HEK293T (cell line): ENCODE data around the gene ARHGAP29.

ENCODE experiments used
- CTCF ChIA-PET: fragments of 350-600 bp; formaldehyde crosslinking; extraction: SDS; loops from one replicate; lab custom pipeline; 2021; ENCODE audit warnings: antibody characterized with exemption, inconsistent platforms; lab: Yijun Ruan, JAX
- POLR2A ChIA-PET: fragments of 350-600 bp; formaldehyde crosslinking; extraction: SDS; loops from one replicate; lab custom pipeline; 2020; ENCODE audit warnings: antibody characterized with exemption, inconsistent platforms; lab: Yijun Ruan, JAX
- DNase-seq: peaks from one replicate; pipeline ENCODE4 v3.0.0; 2012; ENCODE audit warnings: mixed read lengths; ENCODE audit errors: extremely low spot score
- ARNT ChIP-seq: fragments of 450-650 bp; IDR thresholded peaks from 2 replicates; pipeline ENCODE4 v1.6.1; 2017; ENCODE audit warnings: mild to moderate bottlenecking
- BHLHE40 ChIP-seq: fragments of 450-650 bp; IDR thresholded peaks from 2 replicates; pipeline ENCODE4 v1.6.1; 2016; ENCODE audit warnings: mild to moderate bottlenecking, moderate library complexity, borderline replicate concordance
- CTBP1 ChIP-seq: fragments of 450-650 bp; IDR thresholded peaks from 2 replicates; pipeline ENCODE4 v1.6.1; 2016; ENCODE audit warnings: borderline replicate concordance
- ELF4 ChIP-seq: fragments of 450-650 bp; IDR thresholded peaks from 2 replicates; pipeline ENCODE4 v1.6.1; 2017; ENCODE audit warnings: antibody characterized with exemption
- FOXA1 ChIP-seq: fragments of 450-650 bp; IDR thresholded peaks from 2 replicates; pipeline ENCODE4 v1.6.1; 2016; ENCODE audit warnings: mild to moderate bottlenecking
- FOXK2 ChIP-seq: fragments of 450-650 bp; IDR thresholded peaks from 2 replicates; pipeline ENCODE4 v1.6.1; 2016; ENCODE audit warnings: mild to moderate bottlenecking
- FOXM1 ChIP-seq: fragments of 450-650 bp; IDR thresholded peaks from 2 replicates; pipeline ENCODE4 v1.6.1; 2017; ENCODE audit warnings: mild to moderate bottlenecking, borderline replicate concordance
- HDGF ChIP-seq: fragments of 450-650 bp; IDR thresholded peaks from 2 replicates; pipeline ENCODE4 v1.6.1; 2017; ENCODE audit warnings: antibody characterized with exemption, borderline replicate concordance
- L3MBTL2 ChIP-seq: fragments of 450-650 bp; conservative IDR thresholded peaks from 2 replicates; pipeline ENCODE4 v1.6.1; 2016; ENCODE audit warnings: mild to moderate bottlenecking
- LEF1 ChIP-seq: fragments of 450-650 bp; IDR thresholded peaks from 2 replicates; pipeline ENCODE4 v1.6.1; 2017; ENCODE audit warnings: mild to moderate bottlenecking, borderline replicate concordance
- NFRKB ChIP-seq: fragments of 450-650 bp; IDR thresholded peaks from 2 replicates; pipeline ENCODE4 v1.6.1; 2016; ENCODE audit warnings: mild to moderate bottlenecking, moderate library complexity
- SP1 ChIP-seq: fragments of 450-650 bp; IDR thresholded peaks from 2 replicates; pipeline ENCODE4 v1.6.1; 2017
- SUZ12 ChIP-seq: fragments of 450-650 bp; IDR thresholded peaks from 2 replicates; pipeline ENCODE4 v1.6.1; 2016; ENCODE audit warnings: mild to moderate bottlenecking
- TARDBP ChIP-seq: fragments of 450-650 bp; IDR thresholded peaks from 2 replicates; pipeline ENCODE4 v1.6.1; 2016
- ZNF384 ChIP-seq: fragments of 450-650 bp; IDR thresholded peaks from 2 replicates; pipeline ENCODE4 v1.6.1; 2016
- TF ChIP-seq, protein P1 (sequence below): fragments of 450-650 bp; IDR thresholded peaks from 2 replicates; pipeline ENCODE4 v1.6.1; 2016

Gene ARHGAP29

DNA sequence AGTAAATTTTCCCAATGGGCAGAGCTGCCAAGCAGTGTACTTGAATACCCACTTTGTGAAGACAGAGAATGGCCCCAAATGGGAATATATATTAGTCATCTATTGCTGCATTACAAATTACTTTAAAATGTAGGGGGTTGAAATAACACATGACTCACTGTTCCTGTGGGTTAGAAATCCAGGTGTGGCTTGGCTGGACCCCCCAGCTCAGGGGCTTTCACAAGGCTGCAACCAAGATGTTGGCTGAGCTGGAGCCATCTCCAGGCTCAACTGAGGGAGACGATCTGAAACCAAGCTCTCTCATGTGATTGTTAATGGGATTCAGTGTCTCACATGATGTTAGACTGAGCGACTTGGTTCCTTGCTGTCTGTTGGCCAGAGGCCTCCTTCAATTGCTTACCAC lies 33.4 kb upstream of the ARHGAP29 start:
- CTCF ChIA-PET = interaction anchor here (0.5 kb wide), 1 partner anchor 47 kb away, joined by 3 read pairs; no protein-coding TSS in a partner anchor
- TF ChIP-seq CTBP1 (no peak), NFRKB (no peak), LEF1 (no peak), ZNF384 (no peak), HDGF (no peak), SUZ12 (no peak), ELF4 (no peak)
- TF ChIP-seq, protein P1, sequence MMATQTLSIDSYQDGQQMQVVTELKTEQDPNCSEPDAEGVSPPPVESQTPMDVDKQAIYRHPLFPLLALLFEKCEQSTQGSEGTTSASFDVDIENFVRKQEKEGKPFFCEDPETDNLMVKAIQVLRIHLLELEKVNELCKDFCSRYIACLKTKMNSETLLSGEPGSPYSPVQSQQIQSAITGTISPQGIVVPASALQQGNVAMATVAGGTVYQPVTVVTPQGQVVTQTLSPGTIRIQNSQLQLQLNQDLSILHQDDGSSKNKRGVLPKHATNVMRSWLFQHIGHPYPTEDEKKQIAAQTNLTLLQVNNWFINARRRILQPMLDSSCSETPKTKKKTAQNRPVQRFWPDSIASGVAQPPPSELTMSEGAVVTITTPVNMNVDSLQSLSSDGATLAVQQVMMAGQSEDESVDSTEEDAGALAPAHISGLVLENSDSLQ = no peak
- POLR2A ChIA-PET = no interaction called here
- no peak for DNase-seq

DNA sequence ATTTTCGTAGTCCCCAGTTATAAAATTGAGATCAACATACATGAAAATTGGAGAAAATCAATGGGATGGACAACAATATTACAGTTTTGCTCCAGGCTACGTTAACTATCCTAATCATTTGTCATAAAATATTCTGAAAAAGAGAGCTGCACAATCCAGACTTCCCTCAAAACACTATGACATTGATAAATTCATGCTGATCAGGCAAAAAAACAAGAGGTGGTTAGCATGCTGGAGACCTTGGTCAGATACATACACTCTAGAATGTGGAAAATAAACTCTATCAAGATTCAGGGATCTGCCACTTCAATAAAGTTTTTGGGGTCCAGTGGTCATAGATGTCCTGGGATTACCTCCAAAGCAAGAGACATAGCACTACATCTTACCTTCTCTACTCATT lies 32.5 kb upstream of the ARHGAP29 start:
- no peak for DNase-seq
- TF ChIP-seq NFRKB = no peak
- TF ChIP-seq SUZ12 = no peak
- no peak for TF ChIP-seq ELF4
- TF ChIP-seq BHLHE40 = no peak
- no peak for TF ChIP-seq ZNF384
- TF ChIP-seq HDGF = no peak
- TF ChIP-seq FOXK2 = no peak
- no peak for TF ChIP-seq CTBP1
- no peak for TF ChIP-seq L3MBTL2
- TF ChIP-seq FOXA1 = no peak
- TF ChIP-seq SP1 = no peak
- no peak for TF ChIP-seq FOXM1
- TF ChIP-seq TARDBP = no peak
- TF ChIP-seq, protein P1 = no peak
- TF ChIP-seq LEF1 = no peak
- TF ChIP-seq ARNT = no peak
- ChIA-PET CTCF (interaction anchor here (0.7 kb wide), 1 partner anchor 72 kb away, joined by 4 read pairs; no protein-coding TSS in a partner anchor), POLR2A (no interaction called here)

- TF ChIP-seq TARDBP (no peak), BHLHE40 (no peak)
- DNase-seq = no peak
- ChIA-PET POLR2A (no interaction called here), CTCF (no interaction called here)
These were observed 28.5 kb upstream of the ARHGAP29 start for GRCh38 chr1:94265906-94266305.

GRCh38 chr1:94265011-94265422 lies 27.6 kb upstream of the ARHGAP29 start:
- ChIA-PET CTCF (no interaction called here), POLR2A (no interaction called here)
- no peak for TF ChIP-seq TARDBP
- no peak for DNase-seq

DNA sequence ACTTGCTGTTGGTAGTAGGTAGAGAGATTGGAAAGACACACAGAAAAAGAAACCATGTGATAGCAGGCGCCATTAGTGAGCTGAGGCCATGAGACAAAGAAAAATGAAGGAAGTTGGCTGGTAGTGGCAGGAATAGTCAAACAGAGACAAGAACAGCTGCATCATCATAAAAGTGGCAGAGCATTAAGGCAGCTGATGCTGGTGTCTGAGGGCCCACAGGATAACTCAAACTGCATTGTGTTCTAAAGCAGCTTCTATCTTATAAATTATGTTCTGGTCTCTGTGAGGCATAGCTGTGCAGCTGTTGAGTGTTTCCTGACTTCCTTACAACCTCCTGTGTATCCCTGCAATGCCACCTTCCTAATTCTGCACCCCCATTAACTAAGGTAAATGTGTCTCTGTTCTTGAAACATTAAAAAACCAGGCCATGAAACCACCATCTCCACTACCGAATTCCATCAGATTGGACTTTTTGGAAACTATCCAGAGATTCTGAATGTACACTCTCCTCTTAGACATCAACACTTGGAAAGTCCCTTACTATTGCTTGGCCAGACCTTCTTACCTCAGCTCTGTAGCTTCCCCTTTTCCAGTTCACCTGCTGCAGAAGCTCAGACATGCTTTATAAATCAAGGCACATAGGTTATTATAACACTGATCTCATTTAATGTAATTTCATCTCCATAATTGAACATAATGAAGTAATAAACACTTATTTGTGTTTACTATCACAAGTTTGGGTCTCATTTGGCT lies 23.4 kb upstream of the ARHGAP29 start:
- ChIA-PET CTCF (no interaction called here), POLR2A (no interaction called here)
- TF ChIP-seq FOXM1 = no peak
- no peak for TF ChIP-seq SP1
- no peak for TF ChIP-seq NFRKB
- no peak for TF ChIP-seq LEF1
- TF ChIP-seq, protein P1 = no peak
- TF ChIP-seq FOXK2 = no peak
- no peak for TF ChIP-seq SUZ12
- TF ChIP-seq ARNT = no peak
- TF ChIP-seq BHLHE40 = no peak
- no peak for TF ChIP-seq HDGF
- no peak for TF ChIP-seq CTBP1
- DNase-seq = no peak

GRCh38 chr1:94259635-94260289 lies 22.4 kb upstream of the ARHGAP29 start:
- POLR2A ChIA-PET = interaction anchor here (1.2 kb wide), 1 partner anchor 12 kb away, joined by 3 read pairs; no protein-coding TSS in a partner anchor
- CTCF ChIA-PET = no interaction called here

GRCh38 chr1:94258873-94259331 lies 21.5 kb upstream of the ARHGAP29 start:
- CTCF ChIA-PET = no interaction called here
- POLR2A ChIA-PET = interaction anchor here (1.2 kb wide), 1 partner anchor 11 kb away, joined by 3 read pairs; no protein-coding TSS in a partner anchor
- DNase-seq = no peak
- TF ChIP-seq TARDBP (no peak), LEF1 (no peak), BHLHE40 (no peak), SUZ12 (no peak), CTBP1 (no peak), ZNF384 (no peak), SP1 (no peak), ARNT (no peak), NFRKB (no peak), ELF4 (no peak), FOXA1 (no peak), HDGF (no peak), FOXM1 (no peak), FOXK2 (no peak)
- TF ChIP-seq, protein P1 = no peak

More at GRCh38 chr1:94259635-94260289, 22.4 kb upstream of the ARHGAP29 start:
- no peak for TF ChIP-seq ELF4
- TF ChIP-seq FOXA1 = no peak
- no peak for DNase-seq
